Measurements from ENCODE around the gene ITGB6. TPM values are rescaled to one million over a fixed set of nuclear protein-coding genes. Genes with fewer than 3 reads are reported as not detected.

The ITGB6 gene
- polyA plus RNA-seq, 2 of the 4 experiments (the other 2 are of a cell fraction), result 4.2 to 5.0 TPM

GRCh38 chr2:160227293-160227915, 27.3 kb upstream of the ITGB6 start:
- Histone ChIP-seq H3K4me2 (peak overlapping the region; percentile 73), H3K9me3 (no peaks in the 10 kb centered on the region), H3K4me3 (peak overlapping the region; percentile 5; the same call in 1 of the 3 replicates), H3K27ac (peak overlapping the region; percentile 88 to 97), H3K4me1 (peaks cover 91% of the 10 kb centered on the region)
- 12% methylated on average over 5 of the region's 5 CpGs for whole genome bisulfite sequencing (ENCODE audit: missing lambda C conversion rate)
- no peak; the same call in 1 of the 2 replicates for TF ChIP-seq FOSL2 (IDR thresholded peaks at IDR 0.05)
- peak; percentile 33; the same call in 1 of the 2 replicates for TF ChIP-seq FOSL2 (CRISPR knock-in tag; IDR thresholded peaks at IDR 0.05)
- TF ChIP-seq GATA3 (IDR thresholded peaks at IDR 0.05; ENCODE audit: borderline replicate concordance), result peak; percentile 44; the same call in 1 of the 2 replicates
- TF ChIP-seq JUNB (IDR thresholded peaks at IDR 0.05), result 0 out of 2 replicates have a peak, but pooled peaks have one; percentile 28
- TF ChIP-seq, protein P1, sequence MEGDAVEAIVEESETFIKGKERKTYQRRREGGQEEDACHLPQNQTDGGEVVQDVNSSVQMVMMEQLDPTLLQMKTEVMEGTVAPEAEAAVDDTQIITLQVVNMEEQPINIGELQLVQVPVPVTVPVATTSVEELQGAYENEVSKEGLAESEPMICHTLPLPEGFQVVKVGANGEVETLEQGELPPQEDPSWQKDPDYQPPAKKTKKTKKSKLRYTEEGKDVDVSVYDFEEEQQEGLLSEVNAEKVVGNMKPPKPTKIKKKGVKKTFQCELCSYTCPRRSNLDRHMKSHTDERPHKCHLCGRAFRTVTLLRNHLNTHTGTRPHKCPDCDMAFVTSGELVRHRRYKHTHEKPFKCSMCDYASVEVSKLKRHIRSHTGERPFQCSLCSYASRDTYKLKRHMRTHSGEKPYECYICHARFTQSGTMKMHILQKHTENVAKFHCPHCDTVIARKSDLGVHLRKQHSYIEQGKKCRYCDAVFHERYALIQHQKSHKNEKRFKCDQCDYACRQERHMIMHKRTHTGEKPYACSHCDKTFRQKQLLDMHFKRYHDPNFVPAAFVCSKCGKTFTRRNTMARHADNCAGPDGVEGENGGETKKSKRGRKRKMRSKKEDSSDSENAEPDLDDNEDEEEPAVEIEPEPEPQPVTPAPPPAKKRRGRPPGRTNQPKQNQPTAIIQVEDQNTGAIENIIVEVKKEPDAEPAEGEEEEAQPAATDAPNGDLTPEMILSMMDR (IDR thresholded peaks at IDR 0.05), result no peak
- TF ChIP-seq, protein P2, sequence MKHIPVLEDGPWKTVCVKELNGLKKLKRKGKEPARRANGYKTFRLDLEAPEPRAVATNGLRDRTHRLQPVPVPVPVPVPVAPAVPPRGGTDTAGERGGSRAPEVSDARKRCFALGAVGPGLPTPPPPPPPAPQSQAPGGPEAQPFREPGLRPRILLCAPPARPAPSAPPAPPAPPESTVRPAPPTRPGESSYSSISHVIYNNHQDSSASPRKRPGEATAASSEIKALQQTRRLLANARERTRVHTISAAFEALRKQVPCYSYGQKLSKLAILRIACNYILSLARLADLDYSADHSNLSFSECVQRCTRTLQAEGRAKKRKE (CRISPR knock-in tag; IDR thresholded peaks at IDR 0.05; ENCODE audit: low read depth), result peak; percentile 7; the same call in 1 of the 2 replicates
- CTCF ChIA-PET, result interaction anchor here (1.7 to 5.5 kb wide), 5 partner anchors 17 to 767 kb away, joined by 5 to 49 read pairs (median 6); no protein-coding TSS in a partner anchor
- peak in 1 of 2 experiments; percentile 30; a peak in 3 of 6 replicates for ATAC-seq
- POLR2A ChIA-PET, result interaction anchor here (2.2 kb wide), 1 partner anchor 14 kb away, joined by 7 read pairs; no protein-coding TSS in a partner anchor
- peak in 1 of 2 experiments; percentile 80 for DNase-seq (ENCODE audit: low read depth in 1 of 2, low spot score in 1 of 2)
- FAIRE-seq, result no peak

DNA sequence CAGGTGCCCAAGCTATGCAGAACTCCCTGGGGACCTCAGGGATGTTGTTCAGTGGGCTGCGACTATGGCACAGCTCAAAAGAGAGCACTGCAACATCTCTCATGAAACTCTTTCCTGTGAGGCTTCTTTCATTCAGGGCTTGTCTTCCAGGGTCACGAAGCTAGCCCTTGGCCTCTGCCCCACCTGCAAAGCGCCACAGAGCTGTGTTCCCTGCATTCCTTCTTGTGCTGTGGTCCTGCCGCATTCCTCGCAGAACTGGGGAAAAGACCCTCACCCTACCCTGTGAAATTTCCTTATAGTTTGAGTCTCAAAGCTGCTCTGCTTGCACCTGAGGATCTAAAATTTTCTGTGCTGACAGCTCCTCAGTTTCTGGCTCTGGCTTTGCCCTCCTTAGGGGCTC, 26.3 kb upstream of the ITGB6 start:
- no peak for FAIRE-seq
- WGBS (ENCODE audit: missing lambda C conversion rate), result 92% methylated on average over 5 of the region's 5 CpGs

DNA sequence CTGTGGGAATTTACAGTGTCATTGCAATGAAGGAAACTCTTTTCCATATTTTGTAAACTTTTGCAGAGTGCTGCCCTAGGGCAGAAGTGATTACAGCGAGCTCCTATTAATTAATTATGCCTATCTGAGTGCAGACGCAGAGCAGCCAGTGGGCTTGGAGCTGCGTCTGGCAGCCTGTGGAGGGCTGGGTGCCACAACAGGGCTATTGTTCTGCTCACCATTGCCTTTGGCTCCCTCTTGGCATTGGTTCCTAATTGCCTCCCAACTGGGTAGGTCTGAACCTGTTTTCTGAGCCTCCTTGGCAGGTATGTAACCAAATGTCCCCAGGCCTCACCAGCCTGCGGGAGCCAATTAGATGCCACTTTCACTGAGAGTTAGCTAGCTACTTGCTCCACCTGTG, 25.6 kb upstream of the ITGB6 start:
- CTCF ChIA-PET, result interaction anchor here (0.6 to 5.5 kb wide), 10 partner anchors 13 to 1474 kb away, joined by 3 to 49 read pairs (median 4); no protein-coding TSS in a partner anchor
- no peak for TF ChIP-seq FOSL2 (IDR thresholded peaks at IDR 0.05)
- no peak for TF ChIP-seq FOSL2 (CRISPR knock-in tag; IDR thresholded peaks at IDR 0.05)
- no peak for TF ChIP-seq JUN (IDR thresholded peaks at IDR 0.05)
- TF ChIP-seq SREBF2 (IDR thresholded peaks at IDR 0.05), result no peak
- TF ChIP-seq ZFP36 (IDR thresholded peaks at IDR 0.05; ENCODE audit: borderline replicate concordance, partially characterized antibody), result no peak
- no peak for TF ChIP-seq EP300 (IDR thresholded peaks at IDR 0.05)
- no peak for TF ChIP-seq NR3C1 (IDR thresholded peaks at IDR 0.05)
- no peak for TF ChIP-seq RCOR1 (IDR thresholded peaks at IDR 0.05; ENCODE audit: low read depth, low read length)
- TF ChIP-seq NFE2L2 (conservative IDR thresholded peaks at IDR 0.05; ENCODE audit: low read length), result no peak
- TF ChIP-seq KDM5A (IDR thresholded peaks at IDR 0.05), result no peak
- TF ChIP-seq, protein P1 (IDR thresholded peaks at IDR 0.05), result no peak
- TF ChIP-seq HEYL (CRISPR knock-in tag; IDR thresholded peaks at IDR 0.05), result no peak
- no peak for TF ChIP-seq PHF8 (IDR thresholded peaks at IDR 0.05; ENCODE audit: borderline replicate concordance, low read depth)
- TF ChIP-seq HOXB13 (CRISPR knock-in tag; IDR thresholded peaks at IDR 0.05; ENCODE audit: low read depth), result no peak
- no peak for TF ChIP-seq TFCP2L1 (CRISPR knock-in tag; IDR thresholded peaks at IDR 0.05)
- FAIRE-seq (no peak), DNase-seq (ENCODE audit: low read depth in 1 of 2, low spot score in 1 of 2) (no peak), ATAC-seq (no peak)
- Histone ChIP-seq H3K27ac (peak overlapping the region; percentile 88 to 97), H3K4me1 (peaks cover 97% of the 10 kb centered on the region), H3K4me2 (peak overlapping the region; percentile 73; the same call in 1 of the 3 replicates), H3K9me3 (no peaks in the 10 kb centered on the region), H3K4me3 (no peak overlapping the region)
- POLR2A ChIA-PET, result interaction anchor here (1.1 kb wide), 1 partner anchor 11 kb away, joined by 3 read pairs; no protein-coding TSS in a partner anchor
- WGBS (ENCODE audit: missing lambda C conversion rate), result 92% methylated on average over 4 of the region's 4 CpGs

More for the DNA sequence above, 26.3 kb upstream of the ITGB6 start:
- TF ChIP-seq RFX5 (IDR thresholded peaks at IDR 0.05) (no peak), KDM5A (IDR thresholded peaks at IDR 0.05) (no peak), ZC3H11A (IDR thresholded peaks at IDR 0.05) (no peak), TP53 (CRISPR knock-in tag; IDR thresholded peaks at IDR 0.05) (no peak), MYC (IDR thresholded peaks at IDR 0.05; ENCODE audit: borderline replicate concordance, low read length) (no peak), HOXA7 (CRISPR knock-in tag; IDR thresholded peaks at IDR 0.05) (no peak), HOXB13 (CRISPR knock-in tag; IDR thresholded peaks at IDR 0.05; ENCODE audit: low read depth) (no peak), BCL3 (IDR thresholded peaks at IDR 0.05) (no peak), SMC3 (IDR thresholded peaks at IDR 0.05) (no peak)
- TF ChIP-seq, protein P3, sequence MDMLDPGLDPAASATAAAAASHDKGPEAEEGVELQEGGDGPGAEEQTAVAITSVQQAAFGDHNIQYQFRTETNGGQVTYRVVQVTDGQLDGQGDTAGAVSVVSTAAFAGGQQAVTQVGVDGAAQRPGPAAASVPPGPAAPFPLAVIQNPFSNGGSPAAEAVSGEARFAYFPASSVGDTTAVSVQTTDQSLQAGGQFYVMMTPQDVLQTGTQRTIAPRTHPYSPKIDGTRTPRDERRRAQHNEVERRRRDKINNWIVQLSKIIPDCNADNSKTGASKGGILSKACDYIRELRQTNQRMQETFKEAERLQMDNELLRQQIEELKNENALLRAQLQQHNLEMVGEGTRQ (IDR thresholded peaks at IDR 0.05), result no peak
- H3K4me2 ChIP-seq, result peak overlapping the region; percentile 73
- POLR2A ChIA-PET, result no interaction called here
- ATAC-seq (no peak), DNase-seq (ENCODE audit: low read depth in 1 of 2, low spot score in 1 of 2) (no peak)
- H3K4me3 ChIP-seq, result no peak overlapping the region
- H3K27ac ChIP-seq, result peak overlapping the region; percentile 88 to 97
- H3K9me3 ChIP-seq, result no peaks in the 10 kb centered on the region
- CTCF ChIA-PET, result interaction anchor here (0.6 to 5.5 kb wide), 9 partner anchors 14 to 1475 kb away, joined by 3 to 49 read pairs (median 5); no protein-coding TSS in a partner anchor
- H3K4me1 ChIP-seq, result peaks cover 97% of the 10 kb centered on the region

Data from A549 (cell line).